Endothelial cell of umbilical vein (primary cell): Measurements from ENCODE around the gene PLXNC1. TPM values are rescaled to one million over a fixed set of nuclear protein-coding genes. Genes with fewer than 3 reads are reported as not detected.

ENCODE experiments used
- BruUV-seq: library from RNA; stranded (reverse); fragments of 400-500 nt; replicated peaks from 2 replicates; lab custom pipeline; 2021; lab: Mats Ljungman, UMichigan
- CTCF ChIA-PET: fragments of 300-600, 350-600 bp; sonication (Branson Sonifier 250); formaldehyde crosslinking; loops from one replicate; lab custom pipeline; 2021; ENCODE audit warnings: antibody characterized with exemption, inconsistent platforms; lab: Charles Lee
- POLR2A ChIA-PET: fragments of 300-600, 350-600 bp; sonication (Branson Sonifier 250); formaldehyde crosslinking; loops from one replicate; lab custom pipeline; 2021; ENCODE audit warnings: antibody characterized with exemption, inconsistent platforms; lab: Charles Lee
- DNase-seq: peaks from one replicate; pipeline ENCODE4 v3.0.0-alpha.2; 2011; ENCODE audit warnings: low read depth, low spot score
- FAIRE-seq: peaks from 2 replicates; lab custom pipeline; 2011; peaks lifted over from hg19 to GRCh38; lab: Jason Lieb, UNC
- H2AFZ ChIP-seq: 2 replicates; pipeline ENCODE4 v1.6.0; 2012; ENCODE audit warnings: low read depth, low read length, control low read depth, inconsistent platforms
- H3K27ac ChIP-seq: 2 replicates; pipeline ENCODE4 v1.5.1; 2011; ENCODE audit warnings: low read depth, mild to moderate bottlenecking, control low read depth, low read length, moderate library complexity; ENCODE audit not compliant: insufficient read depth
- H3K27me3 ChIP-seq, 2 experiments: 2 replicates each; pipeline versions ENCODE4 v1.6.0 to v1.6.1; 2011; ENCODE audit warnings: low read length in 2 of 2, mixed read lengths in 1 of 2; ENCODE audit not compliant: control insufficient read depth in 2 of 2, insufficient read depth in 2 of 2
- H3K36me3 ChIP-seq, 2 experiments: 2 replicates in 1 of 2; 3 replicates in 1 of 2; pipeline ENCODE4 v1.5.1; 2011; ENCODE audit warnings: low read length in 2 of 2, mild to moderate bottlenecking in 1 of 2, moderate library complexity in 1 of 2; ENCODE audit not compliant: control insufficient read depth in 2 of 2, insufficient read depth in 2 of 2; ENCODE audit errors: extremely low read depth in 1 of 2
- H3K4me1 ChIP-seq: 3 replicates; pipeline ENCODE4 v1.5.1; 2011; ENCODE audit warnings: mild to moderate bottlenecking, low read length; ENCODE audit not compliant: control insufficient read depth, insufficient read depth; ENCODE audit errors: extremely low read depth
- H3K4me2 ChIP-seq: 2 replicates; pipeline ENCODE4 v1.6.1; 2011; ENCODE audit warnings: low read length, control low read depth, mixed read lengths; ENCODE audit not compliant: insufficient read depth
- H3K4me3 ChIP-seq, 3 experiments: fragments of 200-600 bp in 1 of 3; sonication (generic), shearing (Covaris generic) in 1 of 3; replicated peaks in 1 of 3; 2 replicates each; pipeline ENCODE4 v1.5.1; 2011 to 2016; ENCODE audit warnings: control low read depth in 3 of 3, low read length in 3 of 3, mild to moderate bottlenecking in 2 of 3, inconsistent platforms in 1 of 3, low read depth in 1 of 3, moderate library complexity in 1 of 3; ENCODE audit not compliant: insufficient read depth in 1 of 3
- H3K79me2 ChIP-seq: 2 replicates; pipeline ENCODE4 v1.6.0; 2012; ENCODE audit warnings: low read length, inconsistent platforms; ENCODE audit not compliant: control insufficient read depth, insufficient read depth
- H3K9ac ChIP-seq: replicated peaks from 2 replicates; pipeline ENCODE3; 2011; ENCODE audit warnings: low read length, control low read depth; ENCODE audit not compliant: insufficient read depth; ENCODE audit errors: extremely low read depth
- H3K9me1 ChIP-seq: replicated peaks from 3 replicates; pipeline ENCODE4 v1.6.0; 2011; ENCODE audit warnings: mild to moderate bottlenecking, low read length; ENCODE audit not compliant: control insufficient read depth, insufficient read depth; ENCODE audit errors: extremely low read depth
- H3K9me3 ChIP-seq: replicated peaks from 2 replicates; pipeline ENCODE4 v1.5.1; 2012; ENCODE audit warnings: low read length, inconsistent platforms; ENCODE audit not compliant: control insufficient read depth, insufficient read depth
- H4K20me1 ChIP-seq: replicated peaks from 2 replicates; pipeline ENCODE3; 2011; ENCODE audit warnings: mild to moderate bottlenecking, low read length; ENCODE audit not compliant: control insufficient read depth, insufficient read depth; ENCODE audit errors: extremely low read depth
- FOS ChIP-seq: IDR thresholded peaks from 2 replicates; pipeline ENCODE4 v1.6.1; 2011; ENCODE audit warnings: mild to moderate bottlenecking, low read length, moderate library complexity, borderline replicate concordance; ENCODE audit not compliant: insufficient read depth
- GATA2 ChIP-seq: IDR thresholded peaks from 2 replicates; pipeline ENCODE4 v1.7.0; 2011; ENCODE audit warnings: low read depth, mild to moderate bottlenecking, moderate library complexity, mixed read lengths, low read length; ENCODE audit not compliant: insufficient read length, insufficient read depth
- MYC ChIP-seq: IDR thresholded peaks from one replicate; pipeline ENCODE4 v1.6.1; 2011; ENCODE audit warnings: mild to moderate bottlenecking, low read depth, low read length
- POLR2AphosphoS5 ChIP-seq: IDR thresholded peaks from 2 replicates; pipeline ENCODE4 v1.6.1; 2012; ENCODE audit warnings: low read depth, mild to moderate bottlenecking, control low read depth, low read length, moderate library complexity; ENCODE audit not compliant: insufficient read depth
- dilution Hi-C: fragments of 300-500 bp; cut with MboI; formaldehyde crosslinking; loops from one replicate; pipeline ENCODE4 v1.15.0; 2019; ENCODE audit warnings: low sequenced_read_pairs; ENCODE audit not compliant: extremely low pct_ligation_motif_present
- intact Hi-C: fragments of 100-400 bp; cut with micrococcal nuclease; formaldehyde crosslinking; loops from one replicate; pipeline ENCODE4 v1.10.0; 2022
- polyA plus RNA-seq, 4 experiments: library from polyadenylated mRNA; depleted of rRNA in 3 of 4; stranded (reverse) in 3 of 4; unstranded in 1 of 4; fragments of >200 nt; gene quantifications; 2 replicates each; pipeline versions ENCODE4 v1.2.1 to v1.2.3, GENCODE V29; 2011 to 2012; ENCODE audit warnings: missing spikeins in 1 of 4
- total RNA-seq: library from RNA; stranded (reverse); gene quantifications from 2 replicates; pipeline ENCODE4 v1.2.3, GENCODE V29; 2021
- TF ChIP-seq, protein P1 (sequence below): IDR thresholded peaks from 2 replicates; pipeline ENCODE4 v1.6.1; 2011; ENCODE audit not compliant: insufficient read depth, insufficient read length

PLXNC1 gene
- total and polyA plus RNA-seq, 2 donors (not counting 3 experiments of a cell fraction or from before 2014, with no cell fraction given) = 0.04 TPM; not detected in 1

DNA sequence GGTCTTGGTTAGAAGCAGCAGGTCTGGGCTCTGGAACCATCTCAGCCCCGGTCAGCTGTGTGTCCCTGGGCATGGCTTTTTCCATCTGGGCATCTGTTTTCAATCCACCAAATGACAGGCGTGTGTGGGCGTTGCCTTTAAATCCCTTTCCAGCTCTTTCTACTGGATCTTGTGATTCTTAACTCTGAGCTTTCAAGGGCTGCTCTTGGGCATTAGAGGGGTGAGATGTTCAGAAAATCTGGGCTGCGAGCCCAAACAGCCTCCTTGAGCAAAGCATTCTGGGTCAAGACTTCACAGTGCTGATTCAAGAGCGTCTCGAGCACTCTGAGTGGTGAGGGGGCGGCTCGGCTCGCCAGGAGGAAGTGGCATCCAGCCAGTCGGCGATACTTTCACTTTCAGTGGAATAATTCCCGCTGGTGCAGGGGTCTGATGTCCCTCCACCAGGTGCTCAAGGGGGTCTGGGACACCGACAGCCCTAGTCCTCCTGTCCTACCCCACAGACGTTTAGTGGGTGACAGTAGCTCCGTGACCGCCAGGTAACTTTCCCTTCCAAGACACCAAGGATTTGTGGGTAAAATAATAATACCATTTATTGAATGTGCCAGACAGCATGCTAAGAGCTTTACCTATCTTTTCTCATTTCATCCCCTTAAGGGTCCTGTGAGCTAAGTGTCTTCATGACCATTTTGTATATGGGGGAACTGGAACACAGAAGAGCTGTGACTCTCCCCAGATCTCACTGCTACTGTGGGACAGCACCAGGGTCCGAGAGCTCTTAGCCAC, 114.0 kb downstream of the PLXNC1 start:
- H4K20me1 ChIP-seq = no peaks in the 10 kb centered on the region
- peak overlapping the region in 1 of 3 experiments; percentile 29 for H3K4me3 ChIP-seq
- peaks cover 5 to 9% of the 10 kb centered on the region in 2 experiments for H3K27me3 ChIP-seq
- intact Hi-C loops = no loop called here
- H3K9me3 ChIP-seq = no peaks in the 10 kb centered on the region
- dilution Hi-C loops = no loop called here
- peak; percentile 23 for DNase-seq
- no TSS peak for BruUV-seq
- ChIA-PET POLR2A (no interaction called here), CTCF (no interaction called here)
- no peaks in the 10 kb centered on the region for H3K36me3 ChIP-seq
- H3K79me2 ChIP-seq = no peaks in the 10 kb centered on the region
- peak; percentile 46 for FAIRE-seq
- H3K4me2 ChIP-seq = peak overlapping the region; percentile 16
- no peak overlapping the region for H3K9ac ChIP-seq
- H3K9me1 ChIP-seq = no peaks in the 10 kb centered on the region
- no peaks in the 10 kb centered on the region for H3K4me1 ChIP-seq
- H3K27ac ChIP-seq = no peak overlapping the region
- H2AFZ ChIP-seq = peak overlapping the region; percentile 35
- TF ChIP-seq FOS = no peak

- Histone ChIP-seq H2AFZ (no peak overlapping the region), H3K4me1 (no peaks in the 10 kb centered on the region), H3K4me2 (no peak overlapping the region), H3K79me2 (no peaks in the 10 kb centered on the region), H3K4me3 (no peak overlapping the region), H3K27me3 (peaks cover 7 to 11% of the 10 kb centered on the region in 2 experiments), H3K9ac (no peak overlapping the region), H3K36me3 (no peaks in the 10 kb centered on the region), H3K27ac (no peak overlapping the region), H4K20me1 (no peaks in the 10 kb centered on the region), H3K9me3 (no peaks in the 10 kb centered on the region), H3K9me1 (no peaks in the 10 kb centered on the region)
- dilution Hi-C loops (no loop called here), intact Hi-C loops (no loop called here)
- TF ChIP-seq MYC (no peak), POLR2AphosphoS5 (no peak), GATA2 (no peak)
- TF ChIP-seq, protein P1, sequence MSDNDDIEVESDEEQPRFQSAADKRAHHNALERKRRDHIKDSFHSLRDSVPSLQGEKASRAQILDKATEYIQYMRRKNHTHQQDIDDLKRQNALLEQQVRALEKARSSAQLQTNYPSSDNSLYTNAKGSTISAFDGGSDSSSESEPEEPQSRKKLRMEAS = no peak
- CTCF ChIA-PET = no interaction called here
- BruUV-seq = no TSS peak
- FAIRE-seq (no peak), DNase-seq (no peak)
- POLR2A ChIA-PET = no interaction called here
These were observed 114.8 kb downstream of the PLXNC1 start for GRCh38 chr12:94263011-94263811.
